ENCODE measurements around the gene CNBD2.

Gene CNBD2

DNA sequence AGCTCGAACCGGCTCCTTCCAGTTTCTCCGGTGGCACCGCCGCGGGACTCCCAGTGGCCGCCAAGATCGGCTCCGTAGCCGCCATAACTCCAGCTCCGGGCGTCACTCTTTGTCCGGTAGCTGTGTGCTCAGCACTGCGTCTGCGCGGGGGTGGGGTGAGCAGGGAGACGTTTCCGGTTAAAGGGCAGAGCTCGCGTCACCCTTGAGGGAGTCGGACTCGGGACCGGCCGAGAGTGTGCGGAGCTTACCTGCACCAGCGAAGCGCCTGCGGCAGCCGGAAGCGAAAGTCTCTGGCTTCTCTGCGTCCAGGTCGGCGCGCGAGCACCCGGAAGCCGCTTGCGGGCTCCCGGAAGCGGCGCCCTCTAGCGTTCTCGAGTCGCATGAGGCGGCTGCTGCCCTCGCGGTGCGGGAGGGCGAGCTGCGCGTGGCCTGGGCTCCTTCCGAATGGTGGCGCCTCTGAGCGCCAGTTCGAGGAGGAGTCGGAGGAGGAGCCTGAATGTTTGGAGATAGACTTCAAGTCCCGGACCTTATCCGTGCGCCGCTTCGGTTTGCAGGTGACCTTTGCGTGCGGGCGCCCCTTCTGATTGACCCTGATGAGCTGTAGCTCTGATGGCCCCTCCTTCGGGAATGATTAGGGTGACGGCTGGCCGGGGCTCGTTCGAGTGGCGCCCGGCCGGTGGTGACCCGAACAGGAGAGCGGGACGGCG, 14.0 kb upstream of the CNBD2 start, which contains the start of gene SCAND1 (continued):
- TF ChIP-seq ZNF394 (tag by site-specific recombination; IDR thresholded peaks at IDR 0.05; ENCODE audit: borderline replicate concordance) = peak; percentile 77; the same call in 1 of the 2 replicates
- TF ChIP-seq HOXA7 (CRISPR knock-in tag; IDR thresholded peaks at IDR 0.05; ENCODE audit: borderline replicate concordance) = no peak
- no peak for TF ChIP-seq ZNF354C (tag by site-specific recombination; IDR thresholded peaks at IDR 0.05; ENCODE audit: borderline replicate concordance, low read depth)
- no peak for TF ChIP-seq PRDM1 (tag by site-specific recombination; IDR thresholded peaks at IDR 0.05)
- no peak for TF ChIP-seq ZNF132 (tag by site-specific recombination; IDR thresholded peaks at IDR 0.05; ENCODE audit: borderline replicate concordance)
- no peak for TF ChIP-seq ZNF174 (tag by site-specific recombination; IDR thresholded peaks at IDR 0.05)
- no peak for TF ChIP-seq ZNF155 (tag by site-specific recombination; IDR thresholded peaks at IDR 0.05)
- no peak for TF ChIP-seq ZNF202 (tag by site-specific recombination; IDR thresholded peaks at IDR 0.05; ENCODE audit: borderline replicate concordance)
- TF ChIP-seq ZNF2 (tag by site-specific recombination; IDR thresholded peaks at IDR 0.05) = peak; percentile 32
- peak; percentile 19; the same call in 1 of the 2 replicates for TF ChIP-seq ZNF501 (tag by site-specific recombination; IDR thresholded peaks at IDR 0.05)
- TF ChIP-seq ZBTB17 (tag by site-specific recombination; IDR thresholded peaks at IDR 0.05) = peak; percentile 88
- no peak for TF ChIP-seq ZNF274 (IDR thresholded peaks at IDR 0.05; ENCODE audit: low read length)
- no peak for TF ChIP-seq ZNF274 (tag by site-specific recombination; IDR thresholded peaks at IDR 0.05; ENCODE audit: borderline replicate concordance)
- TF ChIP-seq, protein P1, sequence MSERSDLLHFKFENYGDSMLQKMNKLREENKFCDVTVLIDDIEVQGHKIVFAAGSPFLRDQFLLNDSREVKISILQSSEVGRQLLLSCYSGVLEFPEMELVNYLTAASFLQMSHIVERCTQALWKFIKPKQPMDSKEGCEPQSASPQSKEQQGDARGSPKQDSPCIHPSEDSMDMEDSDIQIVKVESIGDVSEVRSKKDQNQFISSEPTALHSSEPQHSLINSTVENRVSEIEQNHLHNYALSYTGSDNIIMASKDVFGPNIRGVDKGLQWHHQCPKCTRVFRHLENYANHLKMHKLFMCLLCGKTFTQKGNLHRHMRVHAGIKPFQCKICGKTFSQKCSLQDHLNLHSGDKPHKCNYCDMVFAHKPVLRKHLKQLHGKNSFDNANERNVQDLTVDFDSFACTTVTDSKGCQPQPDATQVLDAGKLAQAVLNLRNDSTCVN (tag by site-specific recombination; optimal IDR thresholded peaks at IDR 0.05) = peak; percentile 94
- no peak for TF ChIP-seq ZNF37A (tag by site-specific recombination; IDR thresholded peaks at IDR 0.05)
- TF ChIP-seq HOXC10 (CRISPR knock-in tag; IDR thresholded peaks at IDR 0.05) = no peak
- peak; percentile 74; the same call in 1 of the 2 replicates for TF ChIP-seq ZNF76 (tag by site-specific recombination; IDR thresholded peaks at IDR 0.05; ENCODE audit: borderline replicate concordance, low read depth)
- TF ChIP-seq ZNF626 (tag by site-specific recombination; IDR thresholded peaks at IDR 0.05) = no peak
- no peak; the same call in 1 of the 2 replicates for TF ChIP-seq ZNF133 (tag by site-specific recombination; IDR thresholded peaks at IDR 0.05)
- TF ChIP-seq ZSCAN30 (tag by site-specific recombination; IDR thresholded peaks at IDR 0.05) = peak; percentile 95
- TF ChIP-seq, protein P2, sequence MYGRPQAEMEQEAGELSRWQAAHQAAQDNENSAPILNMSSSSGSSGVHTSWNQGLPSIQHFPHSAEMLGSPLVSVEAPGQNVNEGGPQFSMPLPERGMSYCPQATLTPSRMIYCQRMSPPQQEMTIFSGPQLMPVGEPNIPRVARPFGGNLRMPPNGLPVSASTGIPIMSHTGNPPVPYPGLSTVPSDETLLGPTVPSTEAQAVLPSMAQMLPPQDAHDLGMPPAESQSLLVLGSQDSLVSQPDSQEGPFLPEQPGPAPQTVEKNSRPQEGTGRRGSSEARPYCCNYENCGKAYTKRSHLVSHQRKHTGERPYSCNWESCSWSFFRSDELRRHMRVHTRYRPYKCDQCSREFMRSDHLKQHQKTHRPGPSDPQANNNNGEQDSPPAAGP (tag by site-specific recombination; IDR thresholded peaks at IDR 0.05) = peak; percentile 89
- peak; percentile 55; the same call in 1 of the 2 replicates for TF ChIP-seq OSR2 (tag by site-specific recombination; IDR thresholded peaks at IDR 0.05)
- peak; percentile 64 for TF ChIP-seq PATZ1 (tag by site-specific recombination; IDR thresholded peaks at IDR 0.05)
- no peak for TF ChIP-seq ZNF169 (tag by site-specific recombination; IDR thresholded peaks at IDR 0.05)
- TF ChIP-seq ZNF366 (tag by site-specific recombination; conservative IDR thresholded peaks at IDR 0.05) = 0 out of 2 replicates have a peak, but pooled peaks have one; percentile 15
- TF ChIP-seq ZNF530 (tag by site-specific recombination; IDR thresholded peaks at IDR 0.05; ENCODE audit: low read depth) = no peak
- peak; percentile 64; the same call in 1 of the 2 replicates for TF ChIP-seq ZBTB7A (tag by site-specific recombination; IDR thresholded peaks at IDR 0.05; ENCODE audit: low read depth)
- TF ChIP-seq ZNF791 (tag by site-specific recombination; IDR thresholded peaks at IDR 0.05) = no peak
- TF ChIP-seq WT1 (tag by site-specific recombination; IDR thresholded peaks at IDR 0.05) = peak; percentile 32; the same call in 1 of the 2 replicates
- no peak for TF ChIP-seq ZNF26 (tag by site-specific recombination; IDR thresholded peaks at IDR 0.05)
- no peak for TF ChIP-seq ZNF768 (tag by site-specific recombination; IDR thresholded peaks at IDR 0.05)
- TF ChIP-seq, protein P3, sequence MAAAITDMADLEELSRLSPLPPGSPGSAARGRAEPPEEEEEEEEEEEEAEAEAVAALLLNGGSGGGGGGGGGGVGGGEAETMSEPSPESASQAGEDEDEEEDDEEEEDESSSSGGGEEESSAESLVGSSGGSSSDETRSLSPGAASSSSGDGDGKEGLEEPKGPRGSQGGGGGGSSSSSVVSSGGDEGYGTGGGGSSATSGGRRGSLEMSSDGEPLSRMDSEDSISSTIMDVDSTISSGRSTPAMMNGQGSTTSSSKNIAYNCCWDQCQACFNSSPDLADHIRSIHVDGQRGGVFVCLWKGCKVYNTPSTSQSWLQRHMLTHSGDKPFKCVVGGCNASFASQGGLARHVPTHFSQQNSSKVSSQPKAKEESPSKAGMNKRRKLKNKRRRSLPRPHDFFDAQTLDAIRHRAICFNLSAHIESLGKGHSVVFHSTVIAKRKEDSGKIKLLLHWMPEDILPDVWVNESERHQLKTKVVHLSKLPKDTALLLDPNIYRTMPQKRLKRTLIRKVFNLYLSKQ (tag by site-specific recombination; IDR thresholded peaks at IDR 0.05; ENCODE audit: borderline replicate concordance) = no peak
- no peak for TF ChIP-seq ZNF658 (tag by site-specific recombination; IDR thresholded peaks at IDR 0.05)
- TF ChIP-seq SP2 (tag by site-specific recombination; IDR thresholded peaks at IDR 0.05) = peak; percentile 81
